IMR-90 (cell line): ENCODE data around the gene CFAP126. TPM values are rescaled to one million over a fixed set of nuclear protein-coding genes. Genes with fewer than 3 reads are reported as not detected.

Source experiments
- ATAC-seq: fragments of 200-7000 bp; cut with Tn5 transposase; 2 replicates; pipeline ENCODE4 v1.9.1; 2020; ENCODE audit warnings: low read depth, mild to moderate bottlenecking, moderate library complexity
- BruUV-seq: library from RNA; stranded (reverse); fragments of 400-500 nt; replicated peaks from 2 replicates; lab custom pipeline; 2021; lab: Mats Ljungman, UMichigan
- CTCF ChIA-PET: fragments of 300-600 bp; formaldehyde crosslinking; extraction: SDS; loops from one replicate; lab custom pipeline; 2021; ENCODE audit warnings: antibody characterized with exemption; lab: Yijun Ruan, JAX
- POLR2A ChIA-PET: fragments of 300-600 bp; sonication (Branson Sonifier 250); formaldehyde crosslinking; loops from one replicate; lab custom pipeline; 2022; ENCODE audit warnings: antibody characterized with exemption; ENCODE audit not compliant: unreplicated experiment; lab: Charles Lee
- DNase-seq: peaks from one replicate; pipeline ENCODE4 v3.0.0; 2013
- H2AFZ ChIP-seq: replicated peaks from 2 replicates; pipeline ENCODE3; 2013; ENCODE audit warnings: low read length, mild to moderate bottlenecking; ENCODE audit not compliant: poor library complexity
- H2AK5ac ChIP-seq: 2 replicates; pipeline ENCODE4 v1.6.1; 2013; ENCODE audit warnings: low read depth, low read length, inconsistent platforms
- H2AK9ac ChIP-seq: replicated peaks from 2 replicates; pipeline ENCODE3; 2013; ENCODE audit warnings: mild to moderate bottlenecking, low read depth, low read length, moderate library complexity; ENCODE audit not compliant: poor library complexity
- H2BK120ac ChIP-seq: 2 replicates; pipeline ENCODE4 v1.6.1; 2013; ENCODE audit warnings: low read depth, low read length, inconsistent platforms
- H2BK15ac ChIP-seq: 3 replicates; pipeline ENCODE4 v1.6.1; 2013; ENCODE audit warnings: low read depth, low read length, inconsistent platforms
- H2BK20ac ChIP-seq: 2 replicates; pipeline ENCODE4 v1.6.1; 2013; ENCODE audit warnings: low read depth, mild to moderate bottlenecking, inconsistent platforms, low read length, moderate library complexity
- H2BK5ac ChIP-seq: 2 replicates; pipeline ENCODE4 v1.6.1; 2013; ENCODE audit warnings: mild to moderate bottlenecking, low read depth, low read length, inconsistent platforms; ENCODE audit not compliant: poor library complexity, severe bottlenecking
- H3K14ac ChIP-seq: replicated peaks from 2 replicates; pipeline ENCODE4 v1.6.1; 2013; ENCODE audit warnings: low read depth, low read length, inconsistent platforms
- H3K18ac ChIP-seq: 2 replicates; pipeline ENCODE4 v1.6.1; 2013; ENCODE audit warnings: low read depth, low read length, control low read depth
- H3K23ac ChIP-seq: 2 replicates; pipeline ENCODE4 v1.6.1; 2013; ENCODE audit warnings: low read depth, low read length, inconsistent platforms
- H3K27ac ChIP-seq: 2 replicates; pipeline ENCODE4 v1.5.1; 2013; ENCODE audit warnings: mild to moderate bottlenecking, control low read depth, low read length; ENCODE audit not compliant: insufficient read depth
- H3K27me3 ChIP-seq: 2 replicates; pipeline ENCODE4 v1.6.1; 2013; ENCODE audit warnings: low read length; ENCODE audit not compliant: control insufficient read depth, insufficient read depth
- H3K36me3 ChIP-seq: 2 replicates; pipeline ENCODE4 v1.6.1; 2013; ENCODE audit warnings: low read length, mixed read lengths; ENCODE audit not compliant: control insufficient read depth, insufficient read depth
- H3K4ac ChIP-seq: 2 replicates; pipeline ENCODE4 v1.6.1; 2013; ENCODE audit warnings: low read depth, low read length, inconsistent platforms
- H3K4me1 ChIP-seq: 2 replicates; pipeline ENCODE4 v1.6.1; 2013; ENCODE audit warnings: low read length, mixed read lengths; ENCODE audit not compliant: control insufficient read depth, insufficient read depth
- H3K4me2 ChIP-seq: 2 replicates; pipeline ENCODE4 v1.6.1; 2013; ENCODE audit warnings: low read depth, mild to moderate bottlenecking, control low read depth, low read length, moderate library complexity
- H3K4me3 ChIP-seq: 2 replicates; pipeline ENCODE4 v1.5.1; 2013; ENCODE audit warnings: low read depth, mild to moderate bottlenecking, control low read depth, low read length, moderate library complexity; ENCODE audit not compliant: insufficient read depth
- H3K56ac ChIP-seq: 2 replicates; pipeline ENCODE4 v1.6.1; 2013; ENCODE audit warnings: low read length, inconsistent platforms; ENCODE audit not compliant: insufficient read depth; ENCODE audit errors: extremely low read depth
- H3K79me1 ChIP-seq, 2 experiments: 2 replicates each; pipeline ENCODE4 v1.6.1; 2013; ENCODE audit warnings: low read length in 2 of 2, inconsistent platforms in 1 of 2, low read depth in 1 of 2
- H3K9ac ChIP-seq: 2 replicates; pipeline ENCODE4 v1.6.1; 2013; ENCODE audit warnings: low read depth, low read length, control low read depth
- H3K9me1 ChIP-seq: 2 replicates; pipeline ENCODE4 v1.6.1; 2013; ENCODE audit warnings: low read length, inconsistent platforms; ENCODE audit not compliant: insufficient read depth
- H3K9me3 ChIP-seq: 2 replicates; pipeline ENCODE4 v1.6.1; 2013; ENCODE audit warnings: low read length; ENCODE audit not compliant: control insufficient read depth, insufficient read depth
- H4K20me1 ChIP-seq: 2 replicates; pipeline ENCODE4 v1.6.1; 2013; ENCODE audit warnings: low read length, inconsistent platforms; ENCODE audit not compliant: insufficient read depth
- H4K5ac ChIP-seq: 2 replicates; pipeline ENCODE4 v1.6.1; 2013; ENCODE audit warnings: mild to moderate bottlenecking, low read depth, low read length, control low read depth
- H4K8ac ChIP-seq, 2 experiments: 2 replicates each; pipeline ENCODE4 v1.6.1; 2013; ENCODE audit warnings: low read depth in 2 of 2, low read length in 2 of 2, control low read depth in 1 of 2, inconsistent platforms in 1 of 2
- H4K91ac ChIP-seq: 2 replicates; pipeline ENCODE4 v1.6.1; 2013; ENCODE audit warnings: low read depth, low read length, inconsistent platforms; ENCODE audit not compliant: insufficient read depth
- BHLHE40 ChIP-seq: fragments of 150-350 bp; IDR thresholded peaks from 2 replicates; pipeline ENCODE4 v1.6.1; 2016; ENCODE audit warnings: mild to moderate bottlenecking, low read depth, low read length
- CHD1 ChIP-seq: IDR thresholded peaks from 2 replicates; pipeline ENCODE4 v1.6.1; 2012; ENCODE audit warnings: low read depth, low read length, improper control_type of control experiment
- ELK1 ChIP-seq: fragments of 150-350 bp; IDR thresholded peaks from 2 replicates; pipeline ENCODE4 v1.6.1; 2016; ENCODE audit warnings: low read depth, mild to moderate bottlenecking, low read length, moderate library complexity, borderline replicate concordance
- FOS ChIP-seq: fragments of 150-350 bp; IDR thresholded peaks from 2 replicates; pipeline ENCODE4 v1.6.1; 2016; ENCODE audit warnings: low read depth, low read length
- MAFK ChIP-seq: IDR thresholded peaks from 2 replicates; pipeline ENCODE4 v1.6.1; 2012; ENCODE audit warnings: low read depth, low read length, improper control_type of control experiment
- MAZ ChIP-seq: IDR thresholded peaks from 2 replicates; pipeline ENCODE4 v1.6.1; 2012; ENCODE audit warnings: low read depth, mild to moderate bottlenecking, low read length, improper control_type of control experiment, moderate library complexity, borderline replicate concordance
- MXI1 ChIP-seq: IDR thresholded peaks from 2 replicates; pipeline ENCODE4 v1.6.1; 2012; ENCODE audit warnings: low read depth, mild to moderate bottlenecking, low read length, moderate library complexity, borderline replicate concordance
- NFE2L2 ChIP-seq: fragments of 150-350 bp; IDR thresholded peaks from 2 replicates; pipeline ENCODE4 v1.6.1; 2016; ENCODE audit warnings: low read depth, mild to moderate bottlenecking, low read length
- POLR2A ChIP-seq: IDR thresholded peaks from 2 replicates; pipeline ENCODE4 v1.6.1; 2012; ENCODE audit warnings: mild to moderate bottlenecking, low read depth, low read length
- RAD21 ChIP-seq: IDR thresholded peaks from 2 replicates; pipeline ENCODE4 v1.6.1; 2012; ENCODE audit warnings: low read length, improper control_type of control experiment
- RCOR1 ChIP-seq: IDR thresholded peaks from 2 replicates; pipeline ENCODE4 v1.6.1; 2012; ENCODE audit warnings: mild to moderate bottlenecking, low read length, improper control_type of control experiment; ENCODE audit not compliant: insufficient replicate concordance
- RFX5 ChIP-seq: IDR thresholded peaks from 2 replicates; pipeline ENCODE4 v1.8.0; 2012; ENCODE audit warnings: low read depth, mild to moderate bottlenecking, low read length, moderate library complexity
- SMC3 ChIP-seq: fragments of 150-350 bp; IDR thresholded peaks from 2 replicates; pipeline ENCODE4 v1.6.1; 2016; ENCODE audit warnings: low read depth, mild to moderate bottlenecking, antibody characterized with exemption, low read length, moderate library complexity
- WGBS, 2 experiments: methylation state at CpG; one replicate each; pipeline versions ENCODE4 v1.1.5 to v1.1.7; 2013; ENCODE audit warnings: missing lambda C conversion rate in 2 of 2; ENCODE audit not compliant: insufficient read length in 1 of 2; ENCODE audit errors: extremely low coverage in 2 of 2; 5-methylcytosine and 5-hydroxymethylcytosine counted together
- dilution Hi-C: fragments of 300-500 bp; cut with HindIII; formaldehyde crosslinking; loops from one replicate; pipeline ENCODE4 v1.14.3; 2018; ENCODE audit warnings: low sequenced_read_pairs; ENCODE audit not compliant: unreplicated experiment
- in situ Hi-C: fragments of 300-500 bp; cut with MboI; formaldehyde crosslinking; loops from 3 replicates; pipeline ENCODE4 v1.14.3; 2019; ENCODE audit warnings: low sequenced_read_pairs, inconsistent platforms, mixed read lengths
- intact Hi-C: fragments of 100-400 bp; cut with micrococcal nuclease; formaldehyde crosslinking; loops from 2 replicates; pipeline ENCODE4 v1.10.0; 2022
- polyA plus RNA-seq, 3 experiments: library from polyadenylated mRNA; depleted of rRNA; stranded (reverse); fragments of >200 nt; gene quantifications; 2 replicates each; pipeline ENCODE4 v1.2.3, GENCODE V29; 2012; ENCODE audit warnings: low replicate concordance in 1 of 3
- total RNA-seq: library from RNA; depleted of rRNA; stranded (reverse); fragments of >200 nt; gene quantifications from 2 replicates; pipeline ENCODE4 v1.2.3, GENCODE V29; 2012
- TF ChIP-seq, protein P1 (sequence below): fragments of 150-350 bp; IDR thresholded peaks from 2 replicates; pipeline ENCODE4 v1.6.1; 2017; ENCODE audit warnings: mild to moderate bottlenecking, antibody characterized with exemption, low read length, low read depth

CFAP126 gene
- total and polyA plus RNA-seq, 2 of the 4 experiments (the other 2 are of a cell fraction): not detected

- no peak for TF ChIP-seq CHD1
- TF ChIP-seq RCOR1: no peak
Measured at GRCh38 chr1:161382214-161383019, 14.7 kb upstream of the CFAP126 start (continued).

DNA sequence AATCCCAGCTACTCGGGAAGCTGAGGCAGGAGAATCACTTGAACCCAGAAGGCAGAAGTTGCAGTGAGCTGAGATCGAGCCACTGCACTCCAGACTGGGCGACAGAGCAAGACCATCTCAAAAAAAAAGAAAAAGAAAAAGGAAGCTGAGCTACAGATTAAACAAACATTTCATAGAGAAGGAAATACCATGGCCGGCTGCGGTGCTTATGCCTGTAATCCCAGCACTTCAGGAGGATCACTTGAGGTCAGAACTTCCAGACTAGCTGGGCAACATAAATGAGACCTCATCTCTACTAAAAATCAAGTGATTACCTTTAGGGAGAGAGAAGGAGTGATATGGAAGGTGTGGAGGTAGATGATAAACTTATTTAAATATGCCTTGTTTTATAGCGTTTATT, 14.0 kb upstream of the CFAP126 start:
- H3K56ac ChIP-seq: no peak overlapping the region
- no peaks in the 10 kb centered on the region for H3K27me3 ChIP-seq
- H3K4me3 ChIP-seq: no peak overlapping the region
- no peaks in the 10 kb centered on the region for H3K36me3 ChIP-seq
- no peak overlapping the region for H2BK15ac ChIP-seq
- no peak overlapping the region for H4K5ac ChIP-seq
- ChIA-PET POLR2A (no interaction called here), CTCF (interaction anchor here (0.6 to 2.1 kb wide), 9 partner anchors 50 to 175 kb away, joined by 3 to 21 read pairs (median 4); partner anchors contain the start of genes APOA2 and TOMM40L)
- no peak overlapping the region for H3K23ac ChIP-seq
- H2BK5ac ChIP-seq: no peak overlapping the region
- H3K9ac ChIP-seq: no peak overlapping the region
- H3K18ac ChIP-seq: no peak overlapping the region
- no peak overlapping the region for H3K14ac ChIP-seq
- no peaks in the 10 kb centered on the region for H3K79me1 ChIP-seq
- no peak overlapping the region for H3K4ac ChIP-seq
- H3K27ac ChIP-seq: peak overlapping the region; percentile 38; the same call in 1 of the 2 replicates
- no peak overlapping the region for H4K91ac ChIP-seq
- H3K9me1 ChIP-seq: no peaks in the 10 kb centered on the region
- H3K9me3 ChIP-seq: no peaks in the 10 kb centered on the region
- dilution Hi-C loops: no loop called here
- in situ Hi-C loops: loop anchor here (5.0 kb wide), 1 partner anchor 154 kb away; the partner anchor contains the start of gene TOMM40L
- H2BK120ac ChIP-seq: no peak overlapping the region
- no peak overlapping the region for H2AK5ac ChIP-seq
- no TSS peak for BruUV-seq
- H3K4me1 ChIP-seq: no peaks in the 10 kb centered on the region
- TF ChIP-seq ELK1 (no peak), BHLHE40 (no peak), RFX5 (no peak), POLR2A (no peak), RAD21 (no peak), FOS (no peak), MAZ (no peak), NFE2L2 (no peak), SMC3 (no peak), MXI1 (no peak), MAFK (no peak)
- TF ChIP-seq, protein P1, sequence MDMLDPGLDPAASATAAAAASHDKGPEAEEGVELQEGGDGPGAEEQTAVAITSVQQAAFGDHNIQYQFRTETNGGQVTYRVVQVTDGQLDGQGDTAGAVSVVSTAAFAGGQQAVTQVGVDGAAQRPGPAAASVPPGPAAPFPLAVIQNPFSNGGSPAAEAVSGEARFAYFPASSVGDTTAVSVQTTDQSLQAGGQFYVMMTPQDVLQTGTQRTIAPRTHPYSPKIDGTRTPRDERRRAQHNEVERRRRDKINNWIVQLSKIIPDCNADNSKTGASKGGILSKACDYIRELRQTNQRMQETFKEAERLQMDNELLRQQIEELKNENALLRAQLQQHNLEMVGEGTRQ: no peak
- peak; percentile 6 for DNase-seq
- H4K8ac ChIP-seq: no peak overlapping the region
- no peak overlapping the region for H2BK20ac ChIP-seq
- no peak overlapping the region for H3K4me2 ChIP-seq
- no CpG with 5 or more reads among the region's 6 CpGs for WGBS, 2 experiments
- no peaks in the 10 kb centered on the region for H4K20me1 ChIP-seq
- ATAC-seq: no peak
- no peak overlapping the region for H2AK9ac ChIP-seq
- no peak overlapping the region for H2AFZ ChIP-seq
- intact Hi-C loops: loop anchor here (1.0 to 10.0 kb wide), 4 partner anchors 154 to 1583 kb away; no protein-coding TSS in a partner anchor
